HG03469 (cell line): ENCODE results near the gene S100A9.

Experiments used
- ATAC-seq: cut with Tn5 transposase; IDR thresholded peaks from one replicate; pipeline ENCODE4 v1.9.1; 2021; ENCODE audit warnings: mild to moderate bottlenecking, moderate library complexity, moderate number of reproducible peaks; ENCODE audit not compliant: unreplicated experiment

S100A9 gene

GRCh38 chr1:153360592-153361479 lies 3.2 kb downstream of the S100A9 start:
- ATAC-seq = no peak

GRCh38 chr1:153361480-153362109 lies 3.9 kb downstream of the S100A9 start:
- ATAC-seq = no peak

GRCh38 chr1:153362187-153362775 lies 4.6 kb downstream of the S100A9 start:
- no peak for ATAC-seq

- no peak for ATAC-seq
Observed at GRCh38 chr1:153363641-153364040, 6.0 kb downstream of the S100A9 start.

- no peak for ATAC-seq
Observed at GRCh38 chr1:153364156-153364555, 6.5 kb downstream of the S100A9 start.

- ATAC-seq = no peak
Observed at GRCh38 chr1:153364766-153365666, 7.4 kb downstream of the S100A9 start.

- ATAC-seq = no peak
Observed at GRCh38 chr1:153365696-153366095, 8.0 kb downstream of the S100A9 start.

GRCh38 chr1:153366261-153366660 lies 8.6 kb downstream of the S100A9 start:
- ATAC-seq = no peak

- no peak for ATAC-seq
Observed at GRCh38 chr1:153367090-153367489, 9.4 kb downstream of the S100A9 start.

GRCh38 chr1:153368495-153368894 lies 10.8 kb downstream of the S100A9 start:
- no peak for ATAC-seq

- no peak for ATAC-seq
Observed at GRCh38 chr1:153370146-153370545, 12.5 kb downstream of the S100A9 start.

GRCh38 chr1:153371231-153371630 lies 13.6 kb downstream of the S100A9 start:
- no peak for ATAC-seq

GRCh38 chr1:153372571-153372970 lies 14.9 kb downstream of the S100A9 start:
- ATAC-seq = no peak

- no peak for ATAC-seq
Observed at GRCh38 chr1:153374071-153374470, 16.4 kb downstream of the S100A9 start.

GRCh38 chr1:153375511-153375910 lies 17.9 kb downstream of the S100A9 start, which contains the start of gene S100A12:
TSS of gene S100A12 (minus strand) at chr1:153375621. CDS start at chr1:153374592, 1,029 bp downstream.
- ATAC-seq = no peak

- ATAC-seq = no peak
Observed at GRCh38 chr1:153379591-153379990, 21.9 kb downstream of the S100A9 start.

- ATAC-seq = no peak
Observed at GRCh38 chr1:153380711-153381110, 23.1 kb downstream of the S100A9 start.

GRCh38 chr1:153384958-153385580 lies 27.4 kb downstream of the S100A9 start:
- no peak for ATAC-seq

GRCh38 chr1:153386500-153386901 lies 28.8 kb downstream of the S100A9 start:
- no peak for ATAC-seq

- ATAC-seq = no peak
Observed at GRCh38 chr1:153387001-153387400, 29.3 kb downstream of the S100A9 start.
